IPS-15b (cell line): ENCODE results near the gene MMP17.
"Not testable (repeated sequence)": the region's sequence is repeated elsewhere in the genome, so short reads cannot be mapped to it uniquely, and the experiment has no call there.

Source experiments
- H3K27me3 ChIP-seq: one replicate; pipeline ENCODE4 v1.6.1; 2013; ENCODE audit warnings: low read length; ENCODE audit not compliant: control insufficient read depth, insufficient read depth
- H3K36me3 ChIP-seq: one replicate; pipeline ENCODE4 v1.6.1; 2013; ENCODE audit warnings: low read length; ENCODE audit not compliant: control insufficient read depth, insufficient read depth
- H3K4me1 ChIP-seq: one replicate; pipeline ENCODE4 v1.6.1; 2013; ENCODE audit warnings: mild to moderate bottlenecking, low read length; ENCODE audit not compliant: control insufficient read depth, insufficient read depth
- H3K4me3 ChIP-seq: one replicate; pipeline ENCODE4 v1.5.1; 2013; ENCODE audit warnings: low read depth, low read length
- H3K9ac ChIP-seq: one replicate; pipeline ENCODE4 v1.6.1; 2013; ENCODE audit warnings: low read depth, mild to moderate bottlenecking, low read length
- H3K9me3 ChIP-seq: one replicate; pipeline ENCODE4 v1.6.1; 2013; ENCODE audit warnings: mild to moderate bottlenecking, low read length; ENCODE audit not compliant: control insufficient read depth, insufficient read depth

The MMP17 gene

GRCh38 chr12:131885076-131885475, 56.9 kb downstream of the MMP17 start:
- H3K27me3 ChIP-seq, H3K9me3 ChIP-seq, H3K9ac ChIP-seq, H3K4me3 ChIP-seq, H3K36me3 ChIP-seq, H3K4me1 ChIP-seq: not testable (repeated sequence)

DNA sequence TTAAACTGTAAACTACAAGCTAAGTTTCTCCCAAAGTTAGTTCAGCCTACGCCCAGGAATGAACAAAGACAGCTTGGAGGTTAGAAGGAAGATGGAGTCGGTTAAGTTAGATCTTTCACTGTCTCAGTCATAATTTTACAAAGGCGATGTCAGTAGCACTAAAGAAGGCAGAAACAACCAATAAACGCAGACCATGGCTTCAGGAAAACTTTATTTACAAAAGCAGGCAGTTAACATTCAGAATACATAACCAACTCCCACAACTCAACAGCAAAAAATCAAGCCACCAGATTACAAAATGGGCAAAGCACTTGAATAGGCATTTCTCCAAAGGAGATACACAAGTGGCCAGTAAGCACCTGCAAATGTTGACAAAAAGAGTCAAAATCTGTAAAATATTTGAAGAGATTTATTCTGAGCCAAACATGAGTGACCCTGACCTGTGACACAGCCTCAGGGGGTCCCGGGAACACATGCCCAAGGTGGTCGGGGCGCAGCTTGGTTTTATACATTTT, 57.4 kb downstream of the MMP17 start:
- Histone ChIP-seq H3K36me3 (no peaks in the 10 kb centered on the region), H3K4me3 (no peak overlapping the region), H3K9ac (no peak overlapping the region)

DNA sequence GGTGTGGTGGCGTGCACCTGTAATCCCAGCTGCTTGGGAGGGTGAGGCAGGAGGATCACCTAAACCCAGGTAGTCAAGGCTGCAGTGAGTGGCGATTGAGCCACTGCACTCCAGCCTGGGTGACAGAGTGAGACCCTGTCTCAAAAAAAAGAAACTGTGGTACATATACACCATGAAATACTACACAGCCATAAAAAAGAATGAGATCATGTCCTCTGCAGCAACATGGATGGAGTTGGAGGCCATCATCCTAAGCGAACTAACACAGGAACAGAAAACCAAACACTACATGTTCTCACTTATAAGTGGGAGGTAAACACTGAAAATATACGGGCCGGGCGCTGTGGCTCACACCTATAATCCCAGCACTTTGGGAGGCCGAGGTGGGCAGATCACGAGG, 63.5 kb downstream of the MMP17 start:
- H3K27me3 ChIP-seq = not testable (repeated sequence)

More for the DNA sequence above, 57.4 kb downstream of the MMP17 start:
- Histone ChIP-seq H3K4me1 (no peaks in the 10 kb centered on the region), H3K27me3 (no peaks in the 10 kb centered on the region), H3K9me3 (no peaks in the 10 kb centered on the region)

DNA sequence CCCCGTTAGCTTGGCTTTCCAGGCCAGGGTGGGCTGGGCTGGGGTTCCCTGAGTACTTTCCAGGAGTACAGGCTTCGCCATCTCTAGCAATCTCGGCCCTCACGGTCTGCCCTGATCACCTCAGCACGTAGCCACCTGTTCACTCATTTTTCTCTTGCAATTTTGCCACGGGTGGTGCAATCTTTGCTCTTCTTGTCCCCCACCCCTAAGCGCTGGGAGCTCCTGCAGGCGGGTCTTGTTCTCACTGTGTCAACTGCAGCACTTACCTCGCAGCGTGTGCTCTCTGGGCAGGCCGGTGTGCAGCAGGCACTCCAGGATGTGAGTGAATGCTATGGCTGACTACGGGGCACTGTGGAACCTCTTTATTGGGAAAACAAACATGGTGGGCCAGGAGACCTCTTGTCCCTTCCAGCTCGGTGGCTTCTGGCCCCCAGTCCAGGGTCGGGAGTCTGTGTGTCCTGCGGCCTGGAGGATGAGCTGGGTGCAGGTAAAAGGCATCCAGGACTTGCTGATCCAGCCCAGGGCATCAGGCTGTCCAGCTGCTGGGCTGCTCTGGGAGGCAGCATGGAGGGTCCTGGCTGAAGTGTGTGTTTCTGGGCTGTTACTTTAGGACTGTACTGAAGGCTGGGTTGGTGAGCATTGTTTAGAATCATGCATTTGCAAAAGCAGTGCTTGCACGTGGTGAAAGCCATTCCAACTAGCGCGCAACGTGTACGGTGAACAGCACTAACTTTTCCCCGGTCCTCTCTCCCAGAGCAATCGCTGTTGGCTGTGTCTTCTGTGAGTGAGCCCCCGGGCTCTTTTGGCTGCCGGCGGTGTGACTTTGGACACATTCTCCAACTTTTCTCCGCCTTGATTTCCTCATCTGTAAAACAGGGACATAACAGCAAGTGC, 64.8 kb downstream of the MMP17 start:
- H3K9me3 ChIP-seq = no peaks in the 10 kb centered on the region
- H3K4me3 ChIP-seq = no peak overlapping the region
- H3K9ac ChIP-seq = no peak overlapping the region
- H3K27me3 ChIP-seq = no peaks in the 10 kb centered on the region
- no peaks in the 10 kb centered on the region for H3K4me1 ChIP-seq
- peaks cover 5% of the 10 kb centered on the region for H3K36me3 ChIP-seq

More for the DNA sequence above, 63.5 kb downstream of the MMP17 start:
- not testable (repeated sequence) for H3K4me1 ChIP-seq, H3K36me3 ChIP-seq, H3K9me3 ChIP-seq, H3K4me3 ChIP-seq, H3K9ac ChIP-seq

GRCh38 chr12:131893605-131894312, 65.6 kb downstream of the MMP17 start:
- no peaks in the 10 kb centered on the region for H3K9me3 ChIP-seq
- H3K4me3 ChIP-seq = no peak overlapping the region
- no peaks in the 10 kb centered on the region for H3K4me1 ChIP-seq
- peaks cover 5% of the 10 kb centered on the region for H3K36me3 ChIP-seq
- no peak overlapping the region for H3K9ac ChIP-seq
- H3K27me3 ChIP-seq = no peaks in the 10 kb centered on the region

DNA sequence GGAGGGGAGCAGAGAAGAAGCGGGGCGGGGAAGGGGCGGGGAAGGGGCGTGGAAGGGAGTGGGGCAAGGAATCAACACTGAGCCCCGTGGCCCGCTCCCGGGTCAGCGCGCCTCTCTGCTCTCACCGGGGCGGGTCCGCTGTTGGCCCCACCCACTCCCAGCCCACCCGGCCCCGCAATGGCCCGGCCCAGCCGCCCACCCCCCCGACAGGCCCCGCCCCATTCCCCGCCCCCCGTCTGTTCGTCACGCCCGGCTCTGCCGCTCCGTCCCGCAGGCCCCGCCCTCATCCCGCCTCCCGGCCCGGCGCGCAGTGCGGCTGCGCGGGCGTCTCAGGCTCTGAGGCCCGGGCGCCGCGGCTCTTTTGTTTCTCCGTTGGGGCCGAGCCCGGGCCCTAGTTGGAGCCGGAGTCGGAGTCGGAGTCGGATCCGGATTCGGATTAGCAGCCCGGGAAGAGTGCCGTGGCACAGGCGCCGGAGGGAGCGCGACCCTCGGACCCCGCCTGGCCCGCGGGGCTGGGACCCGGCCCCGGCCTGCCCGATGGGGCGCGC, 66.2 kb downstream of the MMP17 start, which contains the start of gene ULK1:
TSS of gene ULK1 (plus strand) at position 310 of the 548 bp plus-strand sequence. CDS start 380 bp downstream, outside the sequence.
- Histone ChIP-seq H3K9ac (peak within 1 kb of the TSS; percentile 70), H3K27me3 (no peaks in the 10 kb centered on the region), H3K4me3 (peak within 1 kb of the TSS; percentile 62), H3K36me3 (peaks cover 5% of the 10 kb centered on the region), H3K4me1 (no peaks in the 10 kb centered on the region), H3K9me3 (no peaks in the 10 kb centered on the region)

DNA sequence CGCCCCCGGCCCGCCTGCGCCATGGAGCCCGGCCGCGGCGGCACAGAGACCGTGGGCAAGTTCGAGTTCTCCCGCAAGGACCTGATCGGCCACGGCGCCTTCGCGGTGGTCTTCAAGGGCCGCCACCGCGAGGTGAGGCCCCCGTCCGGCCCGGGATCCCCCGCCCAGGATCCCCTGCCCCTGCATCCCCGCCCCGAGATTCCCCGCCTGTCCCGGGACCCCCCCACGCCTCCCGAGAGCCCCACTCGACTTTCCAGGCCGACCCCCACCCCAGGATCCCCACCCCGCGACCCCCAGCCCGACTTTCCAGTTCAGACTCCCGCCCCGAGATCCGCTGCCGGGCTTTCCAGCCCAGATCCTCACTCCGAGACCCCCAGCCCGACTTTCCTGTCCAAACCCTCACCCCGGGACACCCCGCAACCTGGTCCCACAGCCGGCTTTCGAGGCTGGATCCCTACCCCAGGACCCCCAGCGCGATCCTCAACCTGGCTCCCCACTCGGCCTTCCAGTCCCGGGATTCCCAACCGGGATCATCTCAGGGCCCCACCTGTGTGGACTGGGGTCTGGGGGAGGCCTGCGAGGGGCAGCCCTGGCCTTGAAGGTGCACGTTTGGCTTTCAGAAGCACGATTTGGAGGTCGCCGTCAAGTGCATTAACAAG, 66.9 kb downstream of the MMP17 start:
- H3K36me3 ChIP-seq = peaks cover 5% of the 10 kb centered on the region
- H3K4me3 ChIP-seq = peak overlapping the region; percentile 62
- no peaks in the 10 kb centered on the region for H3K27me3 ChIP-seq
- H3K9ac ChIP-seq = peak overlapping the region; percentile 70
- H3K4me1 ChIP-seq = no peaks in the 10 kb centered on the region
- H3K9me3 ChIP-seq = no peaks in the 10 kb centered on the region

DNA sequence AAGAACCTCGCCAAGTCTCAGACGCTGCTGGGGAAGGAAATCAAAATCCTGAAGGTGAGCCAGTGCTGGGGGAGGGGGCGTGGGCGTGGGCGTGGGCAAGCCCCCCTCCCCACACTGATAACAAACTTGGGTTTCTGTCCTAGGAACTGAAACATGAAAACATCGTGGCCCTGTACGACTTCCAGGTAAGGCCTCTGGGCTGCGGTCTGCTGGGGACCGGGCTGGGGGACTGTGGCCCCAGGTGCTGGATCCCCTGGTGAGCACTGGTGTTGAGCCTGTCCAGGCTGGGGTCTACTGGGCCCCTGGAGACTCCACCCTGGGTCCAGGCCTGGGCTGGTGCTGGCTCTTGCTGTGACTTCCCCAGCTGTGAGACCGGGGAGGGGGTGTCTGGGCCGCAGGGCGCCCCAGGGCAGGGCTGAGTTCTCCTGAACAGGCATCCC, 67.5 kb downstream of the MMP17 start:
- Histone ChIP-seq H3K9ac (peak overlapping the region; percentile 70), H3K4me1 (no peaks in the 10 kb centered on the region), H3K4me3 (peak overlapping the region; percentile 62), H3K9me3 (no peaks in the 10 kb centered on the region), H3K27me3 (no peaks in the 10 kb centered on the region), H3K36me3 (peaks cover 5% of the 10 kb centered on the region)

DNA sequence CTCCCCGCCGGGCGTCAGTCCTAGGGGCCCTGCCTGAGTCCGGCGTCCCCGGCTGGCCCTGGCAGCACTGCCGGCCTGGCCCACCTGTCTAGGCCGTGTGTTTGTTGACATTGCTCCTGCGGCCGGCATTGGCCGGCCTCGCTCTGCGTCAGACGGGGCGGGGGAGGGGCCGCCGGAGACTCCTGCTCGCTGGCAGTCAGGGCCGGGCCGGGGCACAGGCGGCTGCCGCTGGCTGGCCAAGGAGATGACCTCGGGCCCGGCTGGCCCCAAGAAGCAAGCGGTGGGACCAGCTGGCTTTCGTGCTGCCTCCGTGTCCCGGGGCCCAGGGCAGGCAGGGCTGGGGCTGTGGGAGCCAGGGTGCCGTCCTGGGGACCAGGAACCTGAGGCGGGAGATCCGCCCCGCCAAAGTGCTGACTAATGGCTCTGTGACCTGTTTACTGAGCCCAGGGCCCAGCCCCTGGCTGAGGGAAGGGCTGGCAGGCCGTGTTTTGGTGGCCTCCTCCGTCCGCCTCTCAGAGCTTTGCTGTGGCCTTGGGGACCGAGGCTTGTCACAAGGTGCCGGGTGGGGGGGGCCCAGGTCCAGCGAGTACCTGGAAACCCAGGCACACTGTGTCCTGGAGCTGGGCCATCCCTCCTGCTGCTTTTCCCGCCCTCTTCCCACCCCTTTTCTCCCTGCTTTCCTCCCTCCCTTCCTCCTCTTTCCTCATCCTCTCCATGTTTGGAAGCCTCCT, 68.1 kb downstream of the MMP17 start:
- peak overlapping the region; percentile 54 for H3K9ac ChIP-seq

DNA sequence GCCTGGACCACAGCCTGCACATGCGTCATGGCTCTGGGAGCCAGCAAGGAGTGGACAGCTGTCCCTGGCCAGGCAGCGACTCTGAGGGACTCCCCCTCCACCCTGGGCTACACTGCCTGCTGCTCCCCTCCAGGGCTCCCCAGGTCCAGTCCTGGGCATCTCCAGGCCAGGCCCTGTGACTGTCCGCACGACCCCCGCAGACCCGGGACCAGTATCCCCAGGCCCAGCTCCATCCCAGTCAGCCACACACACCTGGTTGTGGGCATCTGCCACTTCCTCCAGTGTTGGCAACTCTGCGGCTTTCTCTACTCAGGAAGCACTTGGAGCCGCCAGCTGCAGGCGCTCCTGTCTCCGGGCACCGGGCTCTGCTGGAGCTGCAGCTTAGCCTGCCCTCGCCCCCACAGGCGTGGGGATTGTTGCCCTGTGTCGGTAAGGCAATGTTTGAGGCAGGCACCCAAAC, 68.6 kb downstream of the MMP17 start:
- no peak overlapping the region for H3K4me3 ChIP-seq
- H3K27me3 ChIP-seq = no peaks in the 10 kb centered on the region
- peak overlapping the region; percentile 54 for H3K9ac ChIP-seq
- no peaks in the 10 kb centered on the region for H3K4me1 ChIP-seq
- H3K9me3 ChIP-seq = no peaks in the 10 kb centered on the region
- peaks cover 7% of the 10 kb centered on the region for H3K36me3 ChIP-seq

More for the DNA sequence above, 68.1 kb downstream of the MMP17 start:
- Histone ChIP-seq H3K4me1 (no peaks in the 10 kb centered on the region), H3K27me3 (no peaks in the 10 kb centered on the region), H3K4me3 (peak overlapping the region; percentile 62), H3K36me3 (peaks cover 5% of the 10 kb centered on the region), H3K9me3 (no peaks in the 10 kb centered on the region)
